ENCODE data around the gene RBM19.

Gene RBM19

GRCh38 chr12:113800201-113800600, 165.9 kb downstream of the RBM19 start:
- no peak for DNase-seq (ENCODE audit: low spot score)
- no peak for TF ChIP-seq CTCF (IDR thresholded peaks at IDR 0.05; ENCODE audit: extremely low read depth, missing control alignments)

GRCh38 chr12:113798552-113798951, 167.6 kb downstream of the RBM19 start:
- DNase-seq (ENCODE audit: low spot score) = no peak
- TF ChIP-seq CTCF (IDR thresholded peaks at IDR 0.05; ENCODE audit: extremely low read depth, missing control alignments) = no peak

- no peak for DNase-seq (ENCODE audit: low spot score)
- no peak for TF ChIP-seq CTCF (IDR thresholded peaks at IDR 0.05; ENCODE audit: extremely low read depth, missing control alignments)
These were observed 168.6 kb downstream of the RBM19 start for GRCh38 chr12:113797535-113797868.

- no peak for TF ChIP-seq CTCF (IDR thresholded peaks at IDR 0.05; ENCODE audit: extremely low read depth, missing control alignments)
- no peak for DNase-seq (ENCODE audit: low spot score)
These were observed 169.1 kb downstream of the RBM19 start for GRCh38 chr12:113796852-113797534.

GRCh38 chr12:113796066-113796827, 169.9 kb downstream of the RBM19 start:
- TF ChIP-seq CTCF (IDR thresholded peaks at IDR 0.05; ENCODE audit: extremely low read depth, missing control alignments) = no peak
- no peak for DNase-seq (ENCODE audit: low spot score)

GRCh38 chr12:113795445-113795844, 170.7 kb downstream of the RBM19 start:
- DNase-seq (ENCODE audit: low spot score) = no peak
- no peak for TF ChIP-seq CTCF (IDR thresholded peaks at IDR 0.05; ENCODE audit: extremely low read depth, missing control alignments)

GRCh38 chr12:113794774-113795173, 171.4 kb downstream of the RBM19 start:
- no peak for TF ChIP-seq CTCF (IDR thresholded peaks at IDR 0.05; ENCODE audit: extremely low read depth, missing control alignments)
- DNase-seq (ENCODE audit: low spot score) = no peak

Measured in GM20000 (cell line).